ENCODE data around the gene GPC6. TPM values are rescaled to one million over a fixed set of nuclear protein-coding genes. Genes with fewer than 3 reads are reported as not detected.

The GPC6 gene
- total RNA-seq, 1 donor from 2014 or later, result 13.8 TPM

DNA sequence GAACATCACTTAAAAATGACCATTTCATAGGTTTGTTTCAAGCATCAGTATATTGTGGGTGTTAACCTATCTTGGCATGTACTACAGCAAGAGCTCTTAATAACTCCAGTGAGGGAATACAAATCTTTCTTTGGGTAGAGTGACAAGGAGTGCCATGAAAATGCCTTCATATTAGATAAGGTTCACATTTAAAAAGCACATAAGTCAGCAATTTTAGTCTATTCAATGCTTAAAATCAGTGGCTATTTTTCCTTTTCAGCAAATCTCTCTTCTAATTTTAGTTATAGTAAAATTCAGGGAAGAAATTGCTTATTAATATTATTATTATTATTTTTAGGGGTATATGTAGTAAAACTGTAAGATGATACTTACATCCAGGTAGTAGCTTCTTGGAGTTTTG, 291.1 kb downstream of the GPC6 start:
- no peak for TF ChIP-seq POLR2AphosphoS5 (IDR thresholded peaks at IDR 0.05; ENCODE audit: insufficient read depth in 1 of 2, low read depth in 1 of 2)
- Histone ChIP-seq H3K27ac (no peak overlapping the region), H3K9me3 (no peaks in the 10 kb centered on the region), H3K36me3 (no peaks in the 10 kb centered on the region), H3K4me3 (no peak overlapping the region), H3K27me3 (no peaks in the 10 kb centered on the region), H3K4me1 (no peaks in the 10 kb centered on the region)
- no peak for DNase-seq (ENCODE audit: extremely low spot score in 2 of 2)
- intact Hi-C loops (cut with DNase I), result no loop called here

GRCh38 chr13:93521307-93521706, 294.7 kb downstream of the GPC6 start:
- Histone ChIP-seq H3K27ac (no peak overlapping the region), H3K36me3 (no peaks in the 10 kb centered on the region), H3K4me3 (no peak overlapping the region), H3K27me3 (no peaks in the 10 kb centered on the region), H3K9me3 (no peaks in the 10 kb centered on the region), H3K4me1 (no peaks in the 10 kb centered on the region)
- intact Hi-C loops (cut with DNase I), result no loop called here
- DNase-seq (ENCODE audit: extremely low spot score in 2 of 2), result no peak
- TF ChIP-seq POLR2AphosphoS5 (IDR thresholded peaks at IDR 0.05; ENCODE audit: insufficient read depth in 1 of 2, low read depth in 1 of 2) (no peak), CTCF (IDR thresholded peaks at IDR 0.05) (no peak), POLR2A (IDR thresholded peaks at IDR 0.05) (no peak)

GRCh38 chr13:93522501-93522900, 295.9 kb downstream of the GPC6 start:
- Histone ChIP-seq H3K4me3 (no peak overlapping the region), H3K36me3 (no peaks in the 10 kb centered on the region), H3K9me3 (no peaks in the 10 kb centered on the region), H3K27me3 (no peaks in the 10 kb centered on the region), H3K27ac (no peak overlapping the region), H3K4me1 (no peaks in the 10 kb centered on the region)
- TF ChIP-seq POLR2A (IDR thresholded peaks at IDR 0.05), result no peak
- intact Hi-C loops (cut with DNase I), result no loop called here
- no peak for DNase-seq (ENCODE audit: extremely low spot score in 2 of 2)

GRCh38 chr13:93525087-93525486, 298.5 kb downstream of the GPC6 start:
- Histone ChIP-seq H3K4me3 (no peak overlapping the region), H3K36me3 (no peaks in the 10 kb centered on the region), H3K9me3 (no peaks in the 10 kb centered on the region), H3K27ac (no peak overlapping the region), H3K4me1 (no peaks in the 10 kb centered on the region), H3K27me3 (no peaks in the 10 kb centered on the region)
- TF ChIP-seq POLR2A (IDR thresholded peaks at IDR 0.05) (no peak), POLR2AphosphoS5 (IDR thresholded peaks at IDR 0.05; ENCODE audit: insufficient read depth in 1 of 2, low read depth in 1 of 2) (no peak), CTCF (IDR thresholded peaks at IDR 0.05) (no peak)
- DNase-seq (ENCODE audit: extremely low spot score in 2 of 2), result no peak
- intact Hi-C loops (cut with DNase I), result no loop called here

- no peak overlapping the region for H3K4me3 ChIP-seq
- no peaks in the 10 kb centered on the region for H3K9me3 ChIP-seq
- intact Hi-C loops (cut with DNase I), result no loop called here
- no peak overlapping the region for H3K27ac ChIP-seq
- TF ChIP-seq POLR2AphosphoS5 (IDR thresholded peaks at IDR 0.05; ENCODE audit: insufficient read depth in 1 of 2, low read depth in 1 of 2) (no peak), CTCF (IDR thresholded peaks at IDR 0.05) (no peak), POLR2A (IDR thresholded peaks at IDR 0.05) (no peak)
- H3K4me1 ChIP-seq, result no peaks in the 10 kb centered on the region
- H3K36me3 ChIP-seq, result no peaks in the 10 kb centered on the region
- H3K27me3 ChIP-seq, result no peaks in the 10 kb centered on the region
- no peak for DNase-seq (ENCODE audit: extremely low spot score in 2 of 2)
These were observed 301.2 kb downstream of the GPC6 start for GRCh38 chr13:93527748-93528297.

DNA sequence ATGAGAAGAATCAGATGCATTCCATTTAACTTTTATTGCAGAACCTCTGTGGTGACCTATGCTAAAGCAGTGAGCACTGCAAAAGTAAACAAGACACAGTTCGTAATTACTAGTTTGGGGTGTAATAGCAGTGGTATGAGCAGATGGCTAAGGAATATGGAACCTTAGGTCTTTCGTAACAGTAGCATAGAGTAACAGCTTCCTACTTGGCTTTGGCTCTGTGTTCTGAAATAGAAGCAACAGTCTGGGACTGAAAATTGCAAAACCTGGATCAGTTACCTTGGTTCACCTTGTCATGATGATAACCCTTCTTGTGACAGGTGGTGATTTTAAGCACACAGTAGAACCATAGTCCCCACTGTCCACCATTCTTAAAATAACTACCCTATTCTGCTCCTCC, 303.4 kb downstream of the GPC6 start:
- Histone ChIP-seq H3K4me1 (no peaks in the 10 kb centered on the region), H3K27me3 (no peaks in the 10 kb centered on the region), H3K27ac (no peak overlapping the region), H3K4me3 (no peak overlapping the region), H3K9me3 (no peaks in the 10 kb centered on the region), H3K36me3 (no peaks in the 10 kb centered on the region)
- intact Hi-C loops (cut with DNase I), result no loop called here
- TF ChIP-seq CTCF (IDR thresholded peaks at IDR 0.05) (no peak), POLR2A (IDR thresholded peaks at IDR 0.05) (no peak), POLR2AphosphoS5 (IDR thresholded peaks at IDR 0.05; ENCODE audit: insufficient read depth in 1 of 2, low read depth in 1 of 2) (no peak)
- DNase-seq (ENCODE audit: extremely low spot score in 2 of 2), result no peak

Measured in vagina (tissue), 2 donors.